Measurements from ENCODE around the gene RSPH9. TPM values are rescaled to one million over a fixed set of nuclear protein-coding genes. Genes with fewer than 3 reads are reported as not detected.
A peak's percentile ranks its signal among the peaks of the same experiment; 100 is the strongest.
"Not testable (repeated sequence)": the region's sequence is repeated elsewhere in the genome, so short reads cannot be mapped to it uniquely, and the experiment has no call there.

Gene RSPH9
- total RNA-seq, 6 experiments from 2014 or later: not detected

- no peak for DNase-seq
- Histone ChIP-seq H3K4me1 (peaks cover 0 to 23% (median 10%) of the 10 kb centered on the region in 4 donors), H3K4me3 (no peak overlapping the region), H3K27me3 (no peaks in the 10 kb centered on the region), H3K9me3 (no peaks in the 10 kb centered on the region), H3K27ac (no peak overlapping the region), H3K36me3 (no peaks in the 10 kb centered on the region)
- TF ChIP-seq, protein P1, sequence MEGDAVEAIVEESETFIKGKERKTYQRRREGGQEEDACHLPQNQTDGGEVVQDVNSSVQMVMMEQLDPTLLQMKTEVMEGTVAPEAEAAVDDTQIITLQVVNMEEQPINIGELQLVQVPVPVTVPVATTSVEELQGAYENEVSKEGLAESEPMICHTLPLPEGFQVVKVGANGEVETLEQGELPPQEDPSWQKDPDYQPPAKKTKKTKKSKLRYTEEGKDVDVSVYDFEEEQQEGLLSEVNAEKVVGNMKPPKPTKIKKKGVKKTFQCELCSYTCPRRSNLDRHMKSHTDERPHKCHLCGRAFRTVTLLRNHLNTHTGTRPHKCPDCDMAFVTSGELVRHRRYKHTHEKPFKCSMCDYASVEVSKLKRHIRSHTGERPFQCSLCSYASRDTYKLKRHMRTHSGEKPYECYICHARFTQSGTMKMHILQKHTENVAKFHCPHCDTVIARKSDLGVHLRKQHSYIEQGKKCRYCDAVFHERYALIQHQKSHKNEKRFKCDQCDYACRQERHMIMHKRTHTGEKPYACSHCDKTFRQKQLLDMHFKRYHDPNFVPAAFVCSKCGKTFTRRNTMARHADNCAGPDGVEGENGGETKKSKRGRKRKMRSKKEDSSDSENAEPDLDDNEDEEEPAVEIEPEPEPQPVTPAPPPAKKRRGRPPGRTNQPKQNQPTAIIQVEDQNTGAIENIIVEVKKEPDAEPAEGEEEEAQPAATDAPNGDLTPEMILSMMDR (IDR thresholded peaks at IDR 0.05): no peak
- TF ChIP-seq POLR2A (IDR thresholded peaks at IDR 0.05): no peak
- no peak for ATAC-seq
- WGBS (ENCODE audit: insufficient coverage, low coverage, low lambda C conversion rate, missing lambda C conversion rate): 100% methylated on average over 1 of the region's 1 CpG
- intact Hi-C loops (cut with DNase I): no loop called here
These were observed 13.7 kb upstream of the RSPH9 start for GRCh38 chr6:43630980-43631619.

DNA sequence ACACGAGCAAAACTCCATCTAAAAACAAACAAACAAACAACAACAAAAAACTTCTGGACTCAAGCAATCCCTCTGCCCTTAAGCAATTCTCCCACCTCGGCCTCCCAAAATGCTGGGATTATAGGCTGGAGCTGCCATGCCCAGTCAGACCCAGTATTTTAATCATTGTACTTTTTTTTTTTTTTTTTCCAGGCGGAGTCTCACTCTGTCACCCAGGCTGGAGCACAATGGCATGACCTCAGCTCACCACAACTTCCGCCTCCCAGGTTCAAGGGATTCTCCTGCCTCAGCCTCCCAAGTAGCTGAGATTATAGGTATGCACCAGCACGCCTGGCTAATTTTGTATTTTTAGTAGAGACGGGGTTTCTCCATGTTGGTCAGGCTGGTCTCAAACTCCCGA is 11.8 kb upstream of the RSPH9 start:
- H3K36me3 ChIP-seq; H3K9me3 ChIP-seq; H3K27ac ChIP-seq; H3K27me3 ChIP-seq; ATAC-seq; H3K4me3 ChIP-seq; intact Hi-C loops (cut with DNase I): not testable (repeated sequence)
- WGBS (ENCODE audit: insufficient coverage, low coverage, low lambda C conversion rate, missing lambda C conversion rate): 71% methylated on average over 3 of the region's 7 CpGs
- peaks cover 0 to 22% (median 3%) of the 10 kb centered on the region in 4 donors for H3K4me1 ChIP-seq
- DNase-seq: peak in 1 of 3 donors; percentile 15

- TF ChIP-seq, protein P1 (IDR thresholded peaks at IDR 0.05): no peak
- TF ChIP-seq POLR2A (IDR thresholded peaks at IDR 0.05): no peak
- H3K27me3 ChIP-seq: no peaks in the 10 kb centered on the region
- intact Hi-C loops (cut with DNase I): no loop called here
- no peaks in the 10 kb centered on the region for H3K9me3 ChIP-seq
- H3K27ac ChIP-seq: no peak overlapping the region
- H3K4me1 ChIP-seq: peaks cover 0 to 20% (median 2%) of the 10 kb centered on the region in 4 donors
- H3K36me3 ChIP-seq: peaks cover 0 to 16% (median 2%) of the 10 kb centered on the region in 4 donors
- no peak overlapping the region for H3K4me3 ChIP-seq
- ATAC-seq (no peak), DNase-seq (peak in 1 of 3 donors; percentile 12)
- 69% methylated on average over 8 of the region's 9 CpGs for WGBS (ENCODE audit: insufficient coverage, low coverage, low lambda C conversion rate, missing lambda C conversion rate)
These were observed 10.0 kb upstream of the RSPH9 start for GRCh38 chr6:43634702-43635303.

DNA sequence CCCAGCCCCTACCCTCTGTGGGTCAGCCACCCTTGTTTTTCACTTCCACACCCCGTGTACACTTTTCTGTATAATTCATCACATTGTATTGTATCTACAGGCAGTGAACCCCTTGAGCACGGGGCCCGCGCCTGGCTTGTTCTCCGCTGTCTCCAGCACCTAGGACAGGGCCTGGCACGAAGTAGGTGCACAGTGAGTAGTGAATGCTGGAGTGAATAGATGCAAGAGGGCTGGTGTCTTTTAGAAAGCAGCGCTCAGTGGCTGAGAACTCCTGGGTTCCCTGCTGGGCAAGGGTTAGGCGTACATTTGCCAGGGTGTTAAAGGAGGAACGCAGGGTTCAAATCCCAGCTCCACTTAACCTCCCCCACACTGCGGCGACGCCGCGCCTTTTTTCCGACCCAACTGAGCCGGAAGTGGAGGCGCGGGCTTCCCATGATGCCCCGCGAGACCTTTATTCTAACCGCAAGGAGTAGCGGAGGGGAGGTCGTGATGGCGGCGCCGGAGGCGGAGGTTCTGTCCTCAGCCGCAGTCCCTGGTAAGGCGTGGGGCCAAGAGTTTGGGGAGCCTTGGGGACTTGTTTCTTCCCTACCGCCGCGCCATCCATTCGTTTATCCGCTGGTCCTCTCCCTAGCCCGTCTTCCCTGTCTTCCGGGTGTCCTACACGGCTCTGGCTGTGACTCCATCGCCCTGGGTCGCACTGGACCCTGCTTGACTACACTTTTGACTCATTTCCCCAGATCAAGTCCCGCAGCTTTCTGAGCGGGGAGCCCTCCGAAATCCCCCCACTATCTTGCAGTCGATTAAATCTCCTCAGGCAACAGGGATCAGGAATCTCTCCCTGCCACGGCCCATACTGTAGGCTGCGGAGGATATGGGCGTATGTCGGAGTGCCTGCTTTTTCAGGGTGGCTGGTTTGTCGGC is 9.2 kb upstream of the RSPH9 start, which contains the start of gene MAD2L1BP:
Gene MAD2L1BP (plus strand): TSS at position 454 of the 921 bp plus-strand sequence. CDS start 36 bp downstream, at position 490.
- DNase-seq (peak; percentile 85 to 90 (median 90)), ATAC-seq (peak; percentile 89 to 96 (median 92))
- intact Hi-C loops (cut with DNase I): no loop called here
- 8% methylated on average over 30 of the region's 48 CpGs for WGBS (ENCODE audit: insufficient coverage, low coverage, low lambda C conversion rate, missing lambda C conversion rate)
- H3K9me3 ChIP-seq: no peaks in the 10 kb centered on the region
- no peaks in the 10 kb centered on the region for H3K27me3 ChIP-seq
- peaks cover 0 to 25% (median 6%) of the 10 kb centered on the region in 4 donors for H3K36me3 ChIP-seq
- TF ChIP-seq, protein P1 (IDR thresholded peaks at IDR 0.05): no peak
- TF ChIP-seq POLR2A (IDR thresholded peaks at IDR 0.05): peak; percentile 81
- H3K27ac ChIP-seq: peak within 1 kb of the TSS; percentile 58 to 72 (median 69)
- H3K4me3 ChIP-seq: peak within 1 kb of the TSS; percentile 66 to 96 (median 79)
- peaks cover 0 to 16% (median 0%) of the 10 kb centered on the region in 4 donors for H3K4me1 ChIP-seq
